Measurements from ENCODE around the gene ARID5A.

The ARID5A gene

GRCh38 chr2:96565111-96565510 is 28.6 kb downstream of the ARID5A start:
- no peak for TF ChIP-seq CTCF (IDR thresholded peaks at IDR 0.05; ENCODE audit: low read depth, low read length)
- no peak for DNase-seq (ENCODE audit: extremely low read depth, low read depth)

GRCh38 chr2:96568094-96568493 is 31.5 kb downstream of the ARID5A start:
- no peak for DNase-seq (ENCODE audit: extremely low read depth, low read depth)
- TF ChIP-seq CTCF (IDR thresholded peaks at IDR 0.05; ENCODE audit: low read depth, low read length), result no peak

- TF ChIP-seq CTCF (IDR thresholded peaks at IDR 0.05; ENCODE audit: low read depth, low read length), result no peak; the same call in 1 of the 2 replicates
- no peak for DNase-seq (ENCODE audit: extremely low read depth, low read depth)
These were observed 37.8 kb downstream of the ARID5A start for GRCh38 chr2:96574364-96574763.

- TF ChIP-seq CTCF (IDR thresholded peaks at IDR 0.05; ENCODE audit: low read depth, low read length), result no peak
- no peak for DNase-seq (ENCODE audit: extremely low read depth, low read depth)
These were observed 39.4 kb downstream of the ARID5A start for GRCh38 chr2:96575785-96576456.

- TF ChIP-seq CTCF (IDR thresholded peaks at IDR 0.05; ENCODE audit: low read depth, low read length), result no peak
- DNase-seq (ENCODE audit: extremely low read depth, low read depth), result no peak
These were observed 40.9 kb downstream of the ARID5A start for GRCh38 chr2:96577501-96577900.

GRCh38 chr2:96578731-96579130 is 42.2 kb downstream of the ARID5A start:
- no peak for TF ChIP-seq CTCF (IDR thresholded peaks at IDR 0.05; ENCODE audit: low read depth, low read length)
- no peak for DNase-seq (ENCODE audit: extremely low read depth, low read depth)

GRCh38 chr2:96579422-96579821 is 42.9 kb downstream of the ARID5A start:
- no peak for TF ChIP-seq CTCF (IDR thresholded peaks at IDR 0.05; ENCODE audit: low read depth, low read length)
- DNase-seq (ENCODE audit: extremely low read depth, low read depth), result no peak

Data from AG09319 (cell line).